ENCODE measurements around the gene SRSF1.

DNA sequence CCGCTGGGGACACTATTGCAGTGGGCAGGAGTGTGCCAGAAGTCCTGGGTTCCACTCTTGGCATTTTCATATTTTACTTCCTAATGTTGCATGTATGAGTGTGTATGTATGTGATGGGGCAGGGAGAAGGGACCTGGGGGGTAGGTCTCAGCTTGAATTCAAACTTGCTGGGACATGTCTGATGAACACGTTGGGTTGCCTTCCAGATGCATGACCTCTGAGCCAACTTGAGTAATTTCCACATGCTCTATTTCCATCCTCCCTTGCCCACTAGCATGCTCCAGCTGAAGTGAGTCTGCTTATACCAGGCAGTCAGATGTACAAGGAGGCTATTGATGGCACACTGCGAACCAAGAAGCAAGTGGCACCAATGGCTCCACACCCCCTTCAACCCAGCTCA is 32.9 kb upstream of the SRSF1 start:
- TF ChIP-seq, protein P1, sequence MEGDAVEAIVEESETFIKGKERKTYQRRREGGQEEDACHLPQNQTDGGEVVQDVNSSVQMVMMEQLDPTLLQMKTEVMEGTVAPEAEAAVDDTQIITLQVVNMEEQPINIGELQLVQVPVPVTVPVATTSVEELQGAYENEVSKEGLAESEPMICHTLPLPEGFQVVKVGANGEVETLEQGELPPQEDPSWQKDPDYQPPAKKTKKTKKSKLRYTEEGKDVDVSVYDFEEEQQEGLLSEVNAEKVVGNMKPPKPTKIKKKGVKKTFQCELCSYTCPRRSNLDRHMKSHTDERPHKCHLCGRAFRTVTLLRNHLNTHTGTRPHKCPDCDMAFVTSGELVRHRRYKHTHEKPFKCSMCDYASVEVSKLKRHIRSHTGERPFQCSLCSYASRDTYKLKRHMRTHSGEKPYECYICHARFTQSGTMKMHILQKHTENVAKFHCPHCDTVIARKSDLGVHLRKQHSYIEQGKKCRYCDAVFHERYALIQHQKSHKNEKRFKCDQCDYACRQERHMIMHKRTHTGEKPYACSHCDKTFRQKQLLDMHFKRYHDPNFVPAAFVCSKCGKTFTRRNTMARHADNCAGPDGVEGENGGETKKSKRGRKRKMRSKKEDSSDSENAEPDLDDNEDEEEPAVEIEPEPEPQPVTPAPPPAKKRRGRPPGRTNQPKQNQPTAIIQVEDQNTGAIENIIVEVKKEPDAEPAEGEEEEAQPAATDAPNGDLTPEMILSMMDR (IDR thresholded peaks at IDR 0.05; ENCODE audit: low read depth, low read length): no peak
- TF ChIP-seq, protein P2, sequence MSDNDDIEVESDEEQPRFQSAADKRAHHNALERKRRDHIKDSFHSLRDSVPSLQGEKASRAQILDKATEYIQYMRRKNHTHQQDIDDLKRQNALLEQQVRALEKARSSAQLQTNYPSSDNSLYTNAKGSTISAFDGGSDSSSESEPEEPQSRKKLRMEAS (IDR thresholded peaks at IDR 0.05; ENCODE audit: low read depth, low read length): no peak
- no peak for TF ChIP-seq POLR2A (IDR thresholded peaks at IDR 0.05; ENCODE audit: extremely low read depth, insufficient read length)
- TF ChIP-seq MYC (IDR thresholded peaks at IDR 0.05; ENCODE audit: low read depth, low read length): no peak
